ENCODE results near the gene C22orf15. TPM values are rescaled to one million over a fixed set of nuclear protein-coding genes. Genes with fewer than 3 reads are reported as not detected.

The C22orf15 gene
- total RNA-seq, 1 experiment from 2014 or later: 2.7 TPM

DNA sequence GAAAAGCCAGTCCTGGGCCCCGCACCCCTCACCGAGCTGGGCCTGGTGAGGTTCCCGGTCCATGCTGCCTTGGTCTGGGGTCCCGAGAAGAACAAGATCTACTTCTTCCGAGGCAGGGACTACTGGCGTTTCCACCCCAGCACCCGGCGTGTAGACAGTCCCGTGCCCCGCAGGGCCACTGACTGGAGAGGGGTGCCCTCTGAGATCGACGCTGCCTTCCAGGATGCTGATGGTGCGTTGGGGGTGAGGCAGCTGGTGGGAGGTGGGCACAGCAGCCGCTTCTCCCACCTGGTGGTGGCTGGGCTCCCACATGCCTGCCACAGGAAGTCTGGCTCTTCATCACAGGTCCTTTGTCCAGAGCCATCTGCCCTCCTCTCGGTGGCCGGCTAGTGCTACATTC is 19.5 kb downstream of the C22orf15 start (continued):
- TF ChIP-seq GABPB1 (CRISPR knock-in tag; IDR thresholded peaks at IDR 0.05): no peak

- H3K36me3 Mint-ChIP-seq: no peaks in the 10 kb centered on the region
- ATAC-seq (no peak), DNase-seq (ENCODE audit: low spot score) (no peak)
- CTCF ChIA-PET: interaction anchor here (1.0 kb wide), 1 partner anchor 15 kb away, joined by 3 read pairs; the partner anchor contains the start of gene CHCHD10
- H3K9me3 Mint-ChIP-seq: no peaks in the 10 kb centered on the region
- H3K27me3 Mint-ChIP-seq (ENCODE audit: low read depth): no peaks in the 10 kb centered on the region; the same call in 1 of the 2 replicates
- TF ChIP-seq GABPB1 (CRISPR knock-in tag; IDR thresholded peaks at IDR 0.05) (no peak), ZNF121 (CRISPR knock-in tag; IDR thresholded peaks at IDR 0.05) (no peak), MYBL2 (CRISPR knock-in tag; IDR thresholded peaks at IDR 0.05) (no peak), IRF1 (CRISPR knock-in tag; IDR thresholded peaks at IDR 0.05) (no peak), NFYB (CRISPR knock-in tag; conservative IDR thresholded peaks at IDR 0.05; ENCODE audit: low read depth) (no peak), SMAD3 (CRISPR knock-in tag; IDR thresholded peaks at IDR 0.05; ENCODE audit: borderline replicate concordance) (no peak), EMX1 (CRISPR knock-in tag; IDR thresholded peaks at IDR 0.05) (no peak), ZNF138 (CRISPR knock-in tag; conservative IDR thresholded peaks at IDR 0.05) (no peak), NR3C1 (CRISPR knock-in tag; conservative IDR thresholded peaks at IDR 0.05; ENCODE audit: low read depth) (no peak), PRRX2 (CRISPR knock-in tag; IDR thresholded peaks at IDR 0.05) (no peak), SP1 (CRISPR knock-in tag; conservative IDR thresholded peaks at IDR 0.05) (no peak)
- TF ChIP-seq, protein P1, sequence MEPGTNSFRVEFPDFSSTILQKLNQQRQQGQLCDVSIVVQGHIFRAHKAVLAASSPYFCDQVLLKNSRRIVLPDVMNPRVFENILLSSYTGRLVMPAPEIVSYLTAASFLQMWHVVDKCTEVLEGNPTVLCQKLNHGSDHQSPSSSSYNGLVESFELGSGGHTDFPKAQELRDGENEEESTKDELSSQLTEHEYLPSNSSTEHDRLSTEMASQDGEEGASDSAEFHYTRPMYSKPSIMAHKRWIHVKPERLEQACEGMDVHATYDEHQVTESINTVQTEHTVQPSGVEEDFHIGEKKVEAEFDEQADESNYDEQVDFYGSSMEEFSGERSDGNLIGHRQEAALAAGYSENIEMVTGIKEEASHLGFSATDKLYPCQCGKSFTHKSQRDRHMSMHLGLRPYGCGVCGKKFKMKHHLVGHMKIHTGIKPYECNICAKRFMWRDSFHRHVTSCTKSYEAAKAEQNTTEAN (CRISPR knock-in tag; IDR thresholded peaks at IDR 0.05): no peak
- TF ChIP-seq, protein P2, sequence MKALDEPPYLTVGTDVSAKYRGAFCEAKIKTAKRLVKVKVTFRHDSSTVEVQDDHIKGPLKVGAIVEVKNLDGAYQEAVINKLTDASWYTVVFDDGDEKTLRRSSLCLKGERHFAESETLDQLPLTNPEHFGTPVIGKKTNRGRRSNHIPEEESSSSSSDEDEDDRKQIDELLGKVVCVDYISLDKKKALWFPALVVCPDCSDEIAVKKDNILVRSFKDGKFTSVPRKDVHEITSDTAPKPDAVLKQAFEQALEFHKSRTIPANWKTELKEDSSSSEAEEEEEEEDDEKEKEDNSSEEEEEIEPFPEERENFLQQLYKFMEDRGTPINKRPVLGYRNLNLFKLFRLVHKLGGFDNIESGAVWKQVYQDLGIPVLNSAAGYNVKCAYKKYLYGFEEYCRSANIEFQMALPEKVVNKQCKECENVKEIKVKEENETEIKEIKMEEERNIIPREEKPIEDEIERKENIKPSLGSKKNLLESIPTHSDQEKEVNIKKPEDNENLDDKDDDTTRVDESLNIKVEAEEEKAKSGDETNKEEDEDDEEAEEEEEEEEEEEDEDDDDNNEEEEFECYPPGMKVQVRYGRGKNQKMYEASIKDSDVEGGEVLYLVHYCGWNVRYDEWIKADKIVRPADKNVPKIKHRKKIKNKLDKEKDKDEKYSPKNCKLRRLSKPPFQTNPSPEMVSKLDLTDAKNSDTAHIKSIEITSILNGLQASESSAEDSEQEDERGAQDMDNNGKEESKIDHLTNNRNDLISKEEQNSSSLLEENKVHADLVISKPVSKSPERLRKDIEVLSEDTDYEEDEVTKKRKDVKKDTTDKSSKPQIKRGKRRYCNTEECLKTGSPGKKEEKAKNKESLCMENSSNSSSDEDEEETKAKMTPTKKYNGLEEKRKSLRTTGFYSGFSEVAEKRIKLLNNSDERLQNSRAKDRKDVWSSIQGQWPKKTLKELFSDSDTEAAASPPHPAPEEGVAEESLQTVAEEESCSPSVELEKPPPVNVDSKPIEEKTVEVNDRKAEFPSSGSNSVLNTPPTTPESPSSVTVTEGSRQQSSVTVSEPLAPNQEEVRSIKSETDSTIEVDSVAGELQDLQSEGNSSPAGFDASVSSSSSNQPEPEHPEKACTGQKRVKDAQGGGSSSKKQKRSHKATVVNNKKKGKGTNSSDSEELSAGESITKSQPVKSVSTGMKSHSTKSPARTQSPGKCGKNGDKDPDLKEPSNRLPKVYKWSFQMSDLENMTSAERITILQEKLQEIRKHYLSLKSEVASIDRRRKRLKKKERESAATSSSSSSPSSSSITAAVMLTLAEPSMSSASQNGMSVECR (CRISPR knock-in tag; IDR thresholded peaks at IDR 0.05; ENCODE audit: borderline replicate concordance): no peak
- TF ChIP-seq, protein P3, sequence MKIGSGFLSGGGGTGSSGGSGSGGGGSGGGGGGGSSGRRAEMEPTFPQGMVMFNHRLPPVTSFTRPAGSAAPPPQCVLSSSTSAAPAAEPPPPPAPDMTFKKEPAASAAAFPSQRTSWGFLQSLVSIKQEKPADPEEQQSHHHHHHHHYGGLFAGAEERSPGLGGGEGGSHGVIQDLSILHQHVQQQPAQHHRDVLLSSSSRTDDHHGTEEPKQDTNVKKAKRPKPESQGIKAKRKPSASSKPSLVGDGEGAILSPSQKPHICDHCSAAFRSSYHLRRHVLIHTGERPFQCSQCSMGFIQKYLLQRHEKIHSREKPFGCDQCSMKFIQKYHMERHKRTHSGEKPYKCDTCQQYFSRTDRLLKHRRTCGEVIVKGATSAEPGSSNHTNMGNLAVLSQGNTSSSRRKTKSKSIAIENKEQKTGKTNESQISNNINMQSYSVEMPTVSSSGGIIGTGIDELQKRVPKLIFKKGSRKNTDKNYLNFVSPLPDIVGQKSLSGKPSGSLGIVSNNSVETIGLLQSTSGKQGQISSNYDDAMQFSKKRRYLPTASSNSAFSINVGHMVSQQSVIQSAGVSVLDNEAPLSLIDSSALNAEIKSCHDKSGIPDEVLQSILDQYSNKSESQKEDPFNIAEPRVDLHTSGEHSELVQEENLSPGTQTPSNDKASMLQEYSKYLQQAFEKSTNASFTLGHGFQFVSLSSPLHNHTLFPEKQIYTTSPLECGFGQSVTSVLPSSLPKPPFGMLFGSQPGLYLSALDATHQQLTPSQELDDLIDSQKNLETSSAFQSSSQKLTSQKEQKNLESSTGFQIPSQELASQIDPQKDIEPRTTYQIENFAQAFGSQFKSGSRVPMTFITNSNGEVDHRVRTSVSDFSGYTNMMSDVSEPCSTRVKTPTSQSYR (CRISPR knock-in tag; IDR thresholded peaks at IDR 0.05): no peak
- peaks cover 10% of the 10 kb centered on the region; the same call in 1 of the 2 replicates for H3K4me1 Mint-ChIP-seq
- H3K27ac Mint-ChIP-seq: no peak overlapping the region
- POLR2A ChIA-PET: no interaction called here
- H3K4me3 Mint-ChIP-seq: no peak overlapping the region
Observed at GRCh38 chr22:23782703-23783102, 19.9 kb downstream of the C22orf15 start.
